ENCODE data around the gene LSAMP.

GRCh38 chr3:115758076-115758763 is 687.1 kb downstream of the LSAMP start:
- TF ChIP-seq, protein P1, sequence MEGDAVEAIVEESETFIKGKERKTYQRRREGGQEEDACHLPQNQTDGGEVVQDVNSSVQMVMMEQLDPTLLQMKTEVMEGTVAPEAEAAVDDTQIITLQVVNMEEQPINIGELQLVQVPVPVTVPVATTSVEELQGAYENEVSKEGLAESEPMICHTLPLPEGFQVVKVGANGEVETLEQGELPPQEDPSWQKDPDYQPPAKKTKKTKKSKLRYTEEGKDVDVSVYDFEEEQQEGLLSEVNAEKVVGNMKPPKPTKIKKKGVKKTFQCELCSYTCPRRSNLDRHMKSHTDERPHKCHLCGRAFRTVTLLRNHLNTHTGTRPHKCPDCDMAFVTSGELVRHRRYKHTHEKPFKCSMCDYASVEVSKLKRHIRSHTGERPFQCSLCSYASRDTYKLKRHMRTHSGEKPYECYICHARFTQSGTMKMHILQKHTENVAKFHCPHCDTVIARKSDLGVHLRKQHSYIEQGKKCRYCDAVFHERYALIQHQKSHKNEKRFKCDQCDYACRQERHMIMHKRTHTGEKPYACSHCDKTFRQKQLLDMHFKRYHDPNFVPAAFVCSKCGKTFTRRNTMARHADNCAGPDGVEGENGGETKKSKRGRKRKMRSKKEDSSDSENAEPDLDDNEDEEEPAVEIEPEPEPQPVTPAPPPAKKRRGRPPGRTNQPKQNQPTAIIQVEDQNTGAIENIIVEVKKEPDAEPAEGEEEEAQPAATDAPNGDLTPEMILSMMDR (IDR thresholded peaks at IDR 0.05), result no peak
- TF ChIP-seq POLR2AphosphoS5 (IDR thresholded peaks at IDR 0.05; ENCODE audit: low read depth, low read length), result no peak
- no peak for TF ChIP-seq JUND (IDR thresholded peaks at IDR 0.05)
- no peak for TF ChIP-seq TAF1 (IDR thresholded peaks at IDR 0.05; ENCODE audit: borderline replicate concordance, low read depth, low read length)
- TF ChIP-seq NRF1 (IDR thresholded peaks at IDR 0.05; ENCODE audit: low read depth, low read length), result no peak
- TF ChIP-seq FOXM1 (IDR thresholded peaks at IDR 0.05; ENCODE audit: low read depth), result no peak
- no peak for TF ChIP-seq TEAD4 (IDR thresholded peaks at IDR 0.05; ENCODE audit: borderline replicate concordance, insufficient read depth)
- TF ChIP-seq, protein P2, sequence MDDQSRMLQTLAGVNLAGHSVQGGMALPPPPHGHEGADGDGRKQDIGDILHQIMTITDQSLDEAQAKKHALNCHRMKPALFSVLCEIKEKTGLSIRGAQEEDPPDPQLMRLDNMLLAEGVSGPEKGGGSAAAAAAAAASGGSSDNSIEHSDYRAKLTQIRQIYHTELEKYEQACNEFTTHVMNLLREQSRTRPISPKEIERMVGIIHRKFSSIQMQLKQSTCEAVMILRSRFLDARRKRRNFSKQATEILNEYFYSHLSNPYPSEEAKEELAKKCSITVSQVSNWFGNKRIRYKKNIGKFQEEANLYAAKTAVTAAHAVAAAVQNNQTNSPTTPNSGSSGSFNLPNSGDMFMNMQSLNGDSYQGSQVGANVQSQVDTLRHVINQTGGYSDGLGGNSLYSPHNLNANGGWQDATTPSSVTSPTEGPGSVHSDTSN (IDR thresholded peaks at IDR 0.05), result no peak
- TF ChIP-seq RAD21 (IDR thresholded peaks at IDR 0.05; ENCODE audit: low read length), result no peak
- TF ChIP-seq USF2 (IDR thresholded peaks at IDR 0.05; ENCODE audit: borderline replicate concordance, low read depth, low read length), result no peak
- TF ChIP-seq RXRA (IDR thresholded peaks at IDR 0.05; ENCODE audit: borderline replicate concordance, low read depth), result no peak

Measured in SK-N-SH (cell line).